Lung (tissue), 14 donors: ENCODE results near the gene USP17L29. TPM values are rescaled to one million over a fixed set of nuclear protein-coding genes. Genes with fewer than 3 reads are reported as not detected.
"Not testable (repeated sequence)": the region's sequence is repeated elsewhere in the genome, so short reads cannot be mapped to it uniquely, and the experiment has no call there.

Experiments
- ATAC-seq: fragments of 200-7000 bp; cut with Tn5 transposase; one replicate; pipeline ENCODE4 v1.9.1; 2020; ENCODE audit warnings: moderate number of reproducible peaks; ENCODE audit not compliant: insufficient read depth, low FRiP score
- DNase-seq, 3 donors: peaks; one replicate each; pipeline ENCODE4 v3.0.0-alpha.2; 2013 to 2017
- H3K27ac ChIP-seq, 2 donors: one replicate each; pipeline ENCODE4 v1.5.1; 2013; ENCODE audit warnings: mild to moderate bottlenecking in 2 of 2, moderate library complexity in 2 of 2, control low read depth in 1 of 2, inconsistent platforms in 1 of 2, low read depth in 1 of 2, low read length in 1 of 2
- H3K27me3 ChIP-seq, 3 donors: one replicate each; pipeline ENCODE4 v1.5.1; 2013; ENCODE audit warnings: low read length in 2 of 3; ENCODE audit not compliant: control insufficient read depth in 3 of 3, insufficient read depth in 3 of 3
- H3K36me3 ChIP-seq, 4 donors: one replicate each; pipeline ENCODE4 v1.5.1; 2013; ENCODE audit warnings: low read length in 4 of 4, mild to moderate bottlenecking in 1 of 4, moderate library complexity in 1 of 4; ENCODE audit not compliant: control insufficient read depth in 4 of 4, insufficient read depth in 4 of 4
- H3K4me1 ChIP-seq, 5 donors: one replicate each; pipeline ENCODE4 v1.5.1; 2013; ENCODE audit warnings: low read length in 5 of 5, mild to moderate bottlenecking in 2 of 5, moderate library complexity in 1 of 5; ENCODE audit not compliant: control insufficient read depth in 5 of 5, insufficient read depth in 5 of 5
- H3K4me3 ChIP-seq: one replicate; pipeline ENCODE4 v1.5.1; 2013; ENCODE audit warnings: mild to moderate bottlenecking, control low read depth, moderate library complexity
- H3K9ac ChIP-seq, 2 donors: one replicate each; pipeline ENCODE4 v1.5.1; 2013; ENCODE audit warnings: low read length in 2 of 2, control low read depth in 1 of 2; ENCODE audit not compliant: insufficient read depth in 1 of 2
- H3K9me3 ChIP-seq, 4 donors: one replicate each; pipeline ENCODE4 v1.5.1; 2013; ENCODE audit warnings: low read length in 3 of 4, mild to moderate bottlenecking in 1 of 4, moderate library complexity in 1 of 4; ENCODE audit not compliant: control insufficient read depth in 4 of 4, insufficient read depth in 3 of 4
- WGBS, 2 donors: extraction: QIAGEN DNeasy Blood & Tissue Kit; methylation state at CpG; one replicate each; pipeline ENCODE4 v1.1.7; 2013; 5-methylcytosine and 5-hydroxymethylcytosine counted together
- long read RNA-seq, 5 donors: transcript quantifications; one replicate each; lab custom pipeline, GENCODE V29; 2026
- polyA plus RNA-seq, 2 donors: library from polyadenylated mRNA; stranded (reverse); fragments of 200-250 nt; gene quantifications; one replicate each; pipeline ENCODE4 v1.2.1, GENCODE V29; 2013
- total RNA-seq, 2 donors: library from RNA; depleted of rRNA in 1 of 2; stranded (reverse); fragments of >200 nt in 1 of 2; gene quantifications; one replicate each; pipeline ENCODE4 v1.2.1, GENCODE V29; 2014 to 2021
- donor health status: Bipolar disorder and iron deficiency.
- donor health status: healthy.
- donor health status: DM: yes; HTN: yes; CAD: no.

Gene USP17L29
- total RNA-seq (not detected), polyA plus RNA-seq (not detected)
- long read RNA-seq, donor 1, result 0 reads
- long read RNA-seq, donor 2, result 0 reads
- long read RNA-seq, donor 3, result 0 reads
- long read RNA-seq, donor 4, result 0 reads
- long read RNA-seq, donor 5, result 0 reads

GRCh38 chr4:9353338-9353737, at the start of gene USP17L29:
Gene USP17L29 (plus strand): TSS chr4:9353638. CDS start chr4:9353638, 0 bp downstream.
- not testable (repeated sequence) for H3K27me3 ChIP-seq, H3K4me1 ChIP-seq, H3K27ac ChIP-seq, H3K9ac ChIP-seq, H3K9me3 ChIP-seq, H3K36me3 ChIP-seq, H3K4me3 ChIP-seq, DNase-seq, ATAC-seq
- no CpG with 5 or more reads among the region's 15 CpGs for WGBS, 2 donors

DNA sequence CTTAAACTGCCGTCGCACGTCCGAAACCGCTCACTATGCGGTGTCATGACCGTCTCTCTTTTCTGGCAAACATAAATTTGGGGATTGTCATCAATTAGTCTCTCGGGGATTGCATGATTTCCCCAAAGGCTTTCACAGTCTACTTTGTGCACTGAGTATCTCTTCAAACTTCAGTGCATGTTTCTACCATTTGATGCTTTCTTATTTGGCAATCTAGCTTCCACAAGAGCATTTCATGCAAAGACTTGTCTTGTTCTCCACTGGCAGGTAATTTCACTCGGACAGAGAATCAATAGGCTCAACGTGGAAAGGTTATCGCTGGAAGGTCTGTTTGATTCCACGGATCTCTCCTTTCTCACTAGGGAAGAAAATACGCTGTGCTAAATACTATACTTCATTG, 29.2 kb upstream of the USP17L29 start:
- H3K27me3 ChIP-seq, H3K9me3 ChIP-seq, ATAC-seq, H3K36me3 ChIP-seq, DNase-seq, H3K4me1 ChIP-seq, H3K9ac ChIP-seq, H3K4me3 ChIP-seq, H3K27ac ChIP-seq: not testable (repeated sequence)
- WGBS, 2 donors, result 86 to 90% methylated on average over 1 of the region's 13 CpGs

DNA sequence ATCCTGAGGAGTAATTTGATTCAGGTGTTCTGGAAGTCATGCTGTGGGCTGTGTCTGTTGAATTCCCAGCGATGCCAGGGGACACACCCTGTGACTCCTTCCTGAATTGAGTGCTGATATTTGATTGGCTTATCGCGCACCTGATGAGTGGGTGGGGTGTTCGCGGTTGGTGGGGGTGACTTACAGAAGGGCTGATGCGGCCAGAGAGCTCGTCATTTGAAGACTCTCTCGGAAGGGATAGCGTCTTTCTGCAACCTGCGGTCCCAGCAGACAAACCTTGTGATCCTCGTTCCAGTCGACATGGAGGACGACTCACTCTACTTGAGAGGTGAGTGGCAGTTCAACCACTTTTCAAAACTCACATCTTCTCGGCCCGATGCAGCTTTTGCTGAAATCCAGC, 28.6 kb upstream of the USP17L29 start, which contains the start of gene USP17L24:
Gene USP17L24, plus strand, starts transcription at position 301 of the 400 bp plus-strand sequence. Its CDS starts 0 bp downstream, at position 301.
- WGBS, 2 donors, result no CpG with 5 or more reads among the region's 15 CpGs
- H3K36me3 ChIP-seq, ATAC-seq, H3K27ac ChIP-seq, DNase-seq, H3K9ac ChIP-seq, H3K4me3 ChIP-seq, H3K27me3 ChIP-seq, H3K4me1 ChIP-seq, H3K9me3 ChIP-seq: not testable (repeated sequence)

GRCh38 chr4:9329611-9330010, 23.8 kb upstream of the USP17L29 start, which contains the start of gene USP17L25:
Gene USP17L25 (plus strand): TSS chr4:9329911. CDS start chr4:9329911, 0 bp downstream.
- not testable (repeated sequence) for ATAC-seq, H3K4me3 ChIP-seq, H3K27ac ChIP-seq, DNase-seq, H3K9ac ChIP-seq, H3K36me3 ChIP-seq, H3K4me1 ChIP-seq, H3K27me3 ChIP-seq, H3K9me3 ChIP-seq
- WGBS, 2 donors, result no CpG with 5 or more reads among the region's 15 CpGs

GRCh38 chr4:9334358-9334757, 19.1 kb upstream of the USP17L29 start, which contains the start of gene USP17L26:
Gene USP17L26 (plus strand): TSS chr4:9334658. CDS start chr4:9334658, 0 bp downstream.
- not testable (repeated sequence) for H3K9ac ChIP-seq, ATAC-seq, H3K36me3 ChIP-seq, H3K27ac ChIP-seq, H3K9me3 ChIP-seq, H3K4me1 ChIP-seq, H3K27me3 ChIP-seq, H3K4me3 ChIP-seq, DNase-seq
- WGBS, 2 donors, result no CpG with 5 or more reads among the region's 15 CpGs

DNA sequence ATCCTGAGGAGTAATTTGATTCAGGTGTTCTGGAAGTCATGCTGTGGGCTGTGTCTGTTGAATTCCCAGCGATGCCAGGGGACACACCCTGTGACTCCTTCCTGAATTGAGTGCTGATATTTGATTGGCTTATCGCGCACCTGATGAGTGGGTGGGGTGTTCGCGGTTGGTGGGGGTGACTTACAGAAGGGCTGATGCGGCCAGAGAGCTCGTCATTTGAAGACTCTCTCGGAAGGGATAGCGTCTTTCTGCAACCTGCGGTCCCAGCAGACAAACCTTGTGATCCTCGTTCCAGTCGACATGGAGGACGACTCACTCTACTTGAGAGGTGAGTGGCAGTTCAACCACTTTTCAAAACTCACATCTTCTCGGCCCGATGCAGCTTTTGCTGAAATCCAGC, 14.3 kb upstream of the USP17L29 start, which contains the start of gene USP17L5:
Gene USP17L5, plus strand, starts transcription at position 301 of the 400 bp plus-strand sequence. Its CDS starts 0 bp downstream, at position 301.
- H3K27ac ChIP-seq, H3K9me3 ChIP-seq, H3K9ac ChIP-seq, DNase-seq, H3K36me3 ChIP-seq, H3K4me1 ChIP-seq, ATAC-seq, H3K27me3 ChIP-seq, H3K4me3 ChIP-seq: not testable (repeated sequence)
- no CpG with 5 or more reads among the region's 15 CpGs for WGBS, 2 donors

DNA sequence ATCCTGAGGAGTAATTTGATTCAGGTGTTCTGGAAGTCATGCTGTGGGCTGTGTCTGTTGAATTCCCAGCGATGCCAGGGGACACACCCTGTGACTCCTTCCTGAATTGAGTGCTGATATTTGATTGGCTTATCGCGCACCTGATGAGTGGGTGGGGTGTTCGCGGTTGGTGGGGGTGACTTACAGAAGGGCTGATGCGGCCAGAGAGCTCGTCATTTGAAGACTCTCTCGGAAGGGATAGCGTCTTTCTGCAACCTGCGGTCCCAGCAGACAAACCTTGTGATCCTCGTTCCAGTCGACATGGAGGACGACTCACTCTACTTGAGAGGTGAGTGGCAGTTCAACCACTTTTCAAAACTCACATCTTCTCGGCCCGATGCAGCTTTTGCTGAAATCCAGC, 9.6 kb upstream of the USP17L29 start, which contains the start of gene USP17L27:
Gene USP17L27, plus strand, starts transcription at position 301 of the 400 bp plus-strand sequence. Its CDS starts 0 bp downstream, at position 301.
- not testable (repeated sequence) for H3K36me3 ChIP-seq, DNase-seq, ATAC-seq, H3K4me3 ChIP-seq, H3K9me3 ChIP-seq, H3K9ac ChIP-seq, H3K27ac ChIP-seq, H3K4me1 ChIP-seq, H3K27me3 ChIP-seq
- whole genome bisulfite sequencing, 2 donors, result no CpG with 5 or more reads among the region's 15 CpGs

DNA sequence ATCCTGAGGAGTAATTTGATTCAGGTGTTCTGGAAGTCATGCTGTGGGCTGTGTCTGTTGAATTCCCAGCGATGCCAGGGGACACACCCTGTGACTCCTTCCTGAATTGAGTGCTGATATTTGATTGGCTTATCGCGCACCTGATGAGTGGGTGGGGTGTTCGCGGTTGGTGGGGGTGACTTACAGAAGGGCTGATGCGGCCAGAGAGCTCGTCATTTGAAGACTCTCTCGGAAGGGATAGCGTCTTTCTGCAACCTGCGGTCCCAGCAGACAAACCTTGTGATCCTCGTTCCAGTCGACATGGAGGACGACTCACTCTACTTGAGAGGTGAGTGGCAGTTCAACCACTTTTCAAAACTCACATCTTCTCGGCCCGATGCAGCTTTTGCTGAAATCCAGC, 4.8 kb upstream of the USP17L29 start, which contains the start of gene USP17L28:
Gene USP17L28, plus strand, starts transcription at position 301 of the 400 bp plus-strand sequence. Its CDS starts 0 bp downstream, at position 301.
- H3K27me3 ChIP-seq, H3K9ac ChIP-seq, H3K4me3 ChIP-seq, ATAC-seq, H3K36me3 ChIP-seq, DNase-seq, H3K9me3 ChIP-seq, H3K27ac ChIP-seq, H3K4me1 ChIP-seq: not testable (repeated sequence)
- no CpG with 5 or more reads among the region's 15 CpGs for WGBS, 2 donors
